Peyer's patch (tissue), 4 donors: ENCODE data around the gene MTHFS.

Experiments
- POLR2A ChIP-seq, 2 donors: fragments of 450-650 bp; IDR thresholded peaks; one replicate each; pipeline ENCODE4 v1.5.1; 2017; ENCODE audit warnings: antibody characterized with exemption in 2 of 2, mild to moderate bottlenecking in 2 of 2, moderate library complexity in 2 of 2
- TF ChIP-seq, protein P1 (sequence below), 6 experiments: fragments of 450-650 bp in 4 of 6; fragments of 200-600 bp in 2 of 6; sonication (generic) in 1 of 6; IDR thresholded peaks; one replicate each; pipeline ENCODE4 v1.5.1; 2017 to 2019; ENCODE audit warnings: antibody characterized with exemption in 6 of 6, mild to moderate bottlenecking in 3 of 6, moderate library complexity in 1 of 6

- TF ChIP-seq, protein P1, sequence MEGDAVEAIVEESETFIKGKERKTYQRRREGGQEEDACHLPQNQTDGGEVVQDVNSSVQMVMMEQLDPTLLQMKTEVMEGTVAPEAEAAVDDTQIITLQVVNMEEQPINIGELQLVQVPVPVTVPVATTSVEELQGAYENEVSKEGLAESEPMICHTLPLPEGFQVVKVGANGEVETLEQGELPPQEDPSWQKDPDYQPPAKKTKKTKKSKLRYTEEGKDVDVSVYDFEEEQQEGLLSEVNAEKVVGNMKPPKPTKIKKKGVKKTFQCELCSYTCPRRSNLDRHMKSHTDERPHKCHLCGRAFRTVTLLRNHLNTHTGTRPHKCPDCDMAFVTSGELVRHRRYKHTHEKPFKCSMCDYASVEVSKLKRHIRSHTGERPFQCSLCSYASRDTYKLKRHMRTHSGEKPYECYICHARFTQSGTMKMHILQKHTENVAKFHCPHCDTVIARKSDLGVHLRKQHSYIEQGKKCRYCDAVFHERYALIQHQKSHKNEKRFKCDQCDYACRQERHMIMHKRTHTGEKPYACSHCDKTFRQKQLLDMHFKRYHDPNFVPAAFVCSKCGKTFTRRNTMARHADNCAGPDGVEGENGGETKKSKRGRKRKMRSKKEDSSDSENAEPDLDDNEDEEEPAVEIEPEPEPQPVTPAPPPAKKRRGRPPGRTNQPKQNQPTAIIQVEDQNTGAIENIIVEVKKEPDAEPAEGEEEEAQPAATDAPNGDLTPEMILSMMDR (IDR thresholded peaks at IDR 0.05), result no peak
- no peak for TF ChIP-seq POLR2A (IDR thresholded peaks at IDR 0.05)
These were observed 36.4 kb upstream of the MTHFS start for GRCh38 chr15:79933231-79933630.
